K562 (cell line): ENCODE measurements around the gene RSF1. TPM values are rescaled to one million over a fixed set of nuclear protein-coding genes. Genes with fewer than 3 reads are reported as not detected.
A peak's percentile ranks its signal among the peaks of the same experiment; 100 is the strongest.

ENCODE experiments used
- BCL6 ChIP-seq: fragments of 250-450 bp; sonication (Bioruptor Pico); IDR thresholded peaks from 2 replicates; pipeline ENCODE4 v1.4.0; 2020
- E2F3 ChIP-seq: fragments of 250-450 bp; sonication (Bioruptor Pico); IDR thresholded peaks from 2 replicates; pipeline ENCODE4 v1.4.0; 2020; ENCODE audit warnings: mild to moderate bottlenecking
- EP400 ChIP-seq: fragments of 450-650 bp; IDR thresholded peaks from 2 replicates; pipeline ENCODE4 v1.6.1; 2017; ENCODE audit warnings: antibody characterized with exemption, mild to moderate bottlenecking, moderate library complexity
- GABPB1 ChIP-seq: sonication (generic); formaldehyde crosslinking; IDR thresholded peaks from 2 replicates; pipeline ENCODE4 v1.8.0; 2022; ENCODE audit warnings: mild to moderate bottlenecking, missing genetic modification reagents
- HDAC3 ChIP-seq: fragments of 450-650 bp; IDR thresholded peaks from 2 replicates; pipeline ENCODE4 v1.6.1; 2018; ENCODE audit warnings: borderline replicate concordance, mild to moderate bottlenecking, moderate library complexity; ENCODE audit not compliant: partially characterized antibody
- ILK ChIP-seq: fragments of 450-650 bp; IDR thresholded peaks from 2 replicates; pipeline ENCODE4 v1.6.1; 2016; ENCODE audit warnings: missing genetic modification characterization, low read depth, mild to moderate bottlenecking, missing compliant biosample characterization, moderate library complexity, borderline replicate concordance
- NFYB ChIP-seq: IDR thresholded peaks from 2 replicates; pipeline ENCODE4 v1.6.1; 2011; ENCODE audit warnings: mild to moderate bottlenecking, moderate library complexity; ENCODE audit not compliant: insufficient read length; ENCODE audit errors: extremely low read depth
- POLR3A ChIP-seq: IDR thresholded peaks from 2 replicates; pipeline ENCODE4 v1.6.1; 2011; ENCODE audit warnings: borderline replicate concordance, mild to moderate bottlenecking, moderate library complexity; ENCODE audit not compliant: insufficient read length, insufficient read depth; ENCODE audit errors: extremely low read depth
- SP1 ChIP-seq: sonication (generic); formaldehyde crosslinking; IDR thresholded peaks from 2 replicates; pipeline ENCODE4 v1.8.1; 2022; ENCODE audit warnings: mild to moderate bottlenecking, missing genetic modification reagents
- SRSF9 ChIP-seq: fragments of 200-400 bp; formaldehyde crosslinking; IDR thresholded peaks from 2 replicates; pipeline ENCODE4 v1.6.1; 2017; ENCODE audit warnings: low read depth, low read length, borderline replicate concordance
- ZNF175 ChIP-seq: fragments of 200-800 bp; sonication (Bioruptor generic); IDR thresholded peaks from 2 replicates; pipeline ENCODE4 v1.6.1; 2016; ENCODE audit warnings: low read depth, mild to moderate bottlenecking, missing genetic modification characterization, missing compliant biosample characterization
- ZNF197 ChIP-seq: fragments of 200-800 bp; sonication (Bioruptor generic); IDR thresholded peaks from 2 replicates; pipeline ENCODE4 v1.6.1; 2016; ENCODE audit warnings: low read depth, missing genetic modification characterization, missing compliant biosample characterization
- ZNF707 ChIP-seq: fragments of 250-450 bp; sonication (Bioruptor Pico); conservative IDR thresholded peaks from 2 replicates; pipeline ENCODE4 v1.8.0; 2022; ENCODE audit warnings: inconsistent platforms, mild to moderate bottlenecking, moderate library complexity
- polyA plus RNA-seq, 8 experiments: library from polyadenylated mRNA; depleted of rRNA in 4 of 8; stranded (reverse) in 5 of 8; unstranded in 3 of 8; fragments of >200 nt; fragmentation: Nextera tagmentation in 2 of 8; fragmentation: Illumina TruSeq in 1 of 8; extraction: Ambion mirVana in 2 of 8; extraction: Trizol in 1 of 8; gene quantifications; 2 replicates each; pipeline versions ENCODE4 v1.2.1 to v1.2.3, GENCODE V29; 2011 to 2014; ENCODE audit warnings: inconsistent platforms in 1 of 8, missing spikeins in 1 of 8
- total RNA-seq, 7 experiments: library from RNA; depleted of rRNA in 6 of 7; stranded (reverse); fragments of >200 nt in 6 of 7; fragmentation: Illumina TruSeq in 2 of 7; extraction: Trizol in 2 of 7; gene quantifications; 2 replicates each; pipeline versions ENCODE4 v1.2.1 to v1.2.3, GENCODE V29; 2011 to 2021; ENCODE audit warnings: low replicate concordance in 1 of 7
- TF ChIP-seq, protein P1 (sequence below): sonication (generic); formaldehyde crosslinking; IDR thresholded peaks from 2 replicates; pipeline ENCODE4 v1.8.1; 2023; ENCODE audit warnings: mild to moderate bottlenecking, missing genetic modification reagents
- TF ChIP-seq, protein P2 (sequence below): fragments of 250-450 bp; sonication (Bioruptor Pico); IDR thresholded peaks from 2 replicates; pipeline ENCODE4 v1.8.0; 2021; ENCODE audit warnings: borderline replicate concordance, mild to moderate bottlenecking, moderate library complexity; ENCODE audit not compliant: poor library complexity, severe bottlenecking
- TF ChIP-seq, protein P3 (sequence below): IDR thresholded peaks from 2 replicates; pipeline ENCODE4 v1.6.1; 2011; ENCODE audit not compliant: insufficient read length; ENCODE audit errors: extremely low read depth
- TF ChIP-seq, protein P4 (sequence below): fragments of 450-650 bp; conservative IDR thresholded peaks from 2 replicates; pipeline ENCODE4 v1.6.1; 2016; ENCODE audit warnings: missing genetic modification characterization, low read depth, mild to moderate bottlenecking, missing compliant biosample characterization, moderate library complexity
- TF ChIP-seq, protein P5 (sequence below): sonication (generic); formaldehyde crosslinking; IDR thresholded peaks from 2 replicates; pipeline ENCODE4 v1.8.0; 2022; ENCODE audit warnings: missing genetic modification reagents, mild to moderate bottlenecking, borderline replicate concordance
- TF ChIP-seq, protein P6 (sequence below): fragments of 250-450 bp; sonication (Bioruptor Pico); IDR thresholded peaks from 2 replicates; pipeline ENCODE4 v1.4.0; 2020; ENCODE audit warnings: mild to moderate bottlenecking

The RSF1 gene
- total and polyA plus RNA-seq, 9 of the 15 experiments (the other 6 are each of a cell fraction or from before 2014, with no cell fraction given), result 9.7 to 63.6 (median 42.8) TPM

DNA sequence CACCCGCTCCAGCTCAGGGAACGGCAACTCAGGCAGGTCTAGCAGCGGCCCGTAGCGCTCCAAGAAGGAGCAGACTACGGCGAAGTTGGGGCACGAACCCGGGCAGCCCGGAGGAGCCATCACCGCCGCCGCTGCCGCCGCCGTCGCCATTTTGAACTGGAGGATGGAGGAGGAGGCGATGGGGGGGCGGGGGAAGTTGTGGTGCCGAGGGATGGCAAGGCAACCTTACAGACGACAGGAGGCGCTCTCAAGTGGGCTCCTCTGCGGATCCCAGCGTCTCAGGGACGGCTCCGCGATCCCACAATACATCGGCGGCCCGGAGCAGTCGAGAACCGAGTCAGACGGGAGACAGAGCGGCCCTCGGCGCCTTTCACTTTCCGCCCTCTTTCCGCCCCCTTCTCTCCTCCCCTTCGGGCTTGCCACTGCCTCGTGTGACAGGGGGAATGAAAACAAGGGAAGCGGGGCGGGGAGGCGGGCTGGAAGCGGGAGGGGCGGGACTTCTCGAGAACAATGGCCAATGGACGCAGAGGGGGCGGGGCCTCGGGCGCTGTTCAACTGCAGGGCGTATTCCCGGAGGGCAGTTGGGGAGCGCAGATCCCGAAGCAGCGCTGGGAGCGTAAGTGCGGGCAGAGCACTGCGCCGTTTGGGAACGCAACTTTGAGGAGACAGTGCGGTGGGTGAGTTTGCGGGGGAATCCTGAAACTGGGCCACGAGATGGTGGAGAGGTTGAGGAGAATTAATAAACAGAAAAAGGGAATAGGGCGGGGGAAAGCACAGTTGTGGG is at the start of gene RSF1, which contains the start of gene AAMDC (continued):
- TF ChIP-seq, protein P1, sequence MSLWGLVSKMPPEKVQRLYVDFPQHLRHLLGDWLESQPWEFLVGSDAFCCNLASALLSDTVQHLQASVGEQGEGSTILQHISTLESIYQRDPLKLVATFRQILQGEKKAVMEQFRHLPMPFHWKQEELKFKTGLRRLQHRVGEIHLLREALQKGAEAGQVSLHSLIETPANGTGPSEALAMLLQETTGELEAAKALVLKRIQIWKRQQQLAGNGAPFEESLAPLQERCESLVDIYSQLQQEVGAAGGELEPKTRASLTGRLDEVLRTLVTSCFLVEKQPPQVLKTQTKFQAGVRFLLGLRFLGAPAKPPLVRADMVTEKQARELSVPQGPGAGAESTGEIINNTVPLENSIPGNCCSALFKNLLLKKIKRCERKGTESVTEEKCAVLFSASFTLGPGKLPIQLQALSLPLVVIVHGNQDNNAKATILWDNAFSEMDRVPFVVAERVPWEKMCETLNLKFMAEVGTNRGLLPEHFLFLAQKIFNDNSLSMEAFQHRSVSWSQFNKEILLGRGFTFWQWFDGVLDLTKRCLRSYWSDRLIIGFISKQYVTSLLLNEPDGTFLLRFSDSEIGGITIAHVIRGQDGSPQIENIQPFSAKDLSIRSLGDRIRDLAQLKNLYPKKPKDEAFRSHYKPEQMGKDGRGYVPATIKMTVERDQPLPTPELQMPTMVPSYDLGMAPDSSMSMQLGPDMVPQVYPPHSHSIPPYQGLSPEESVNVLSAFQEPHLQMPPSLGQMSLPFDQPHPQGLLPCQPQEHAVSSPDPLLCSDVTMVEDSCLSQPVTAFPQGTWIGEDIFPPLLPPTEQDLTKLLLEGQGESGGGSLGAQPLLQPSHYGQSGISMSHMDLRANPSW (CRISPR knock-in tag), result no peak
- TF ChIP-seq, protein P2, sequence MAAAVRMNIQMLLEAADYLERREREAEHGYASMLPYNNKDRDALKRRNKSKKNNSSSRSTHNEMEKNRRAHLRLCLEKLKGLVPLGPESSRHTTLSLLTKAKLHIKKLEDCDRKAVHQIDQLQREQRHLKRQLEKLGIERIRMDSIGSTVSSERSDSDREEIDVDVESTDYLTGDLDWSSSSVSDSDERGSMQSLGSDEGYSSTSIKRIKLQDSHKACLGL (CRISPR knock-in tag), result no peak
- no peak for TF ChIP-seq SRSF9
- TF ChIP-seq, protein P3, sequence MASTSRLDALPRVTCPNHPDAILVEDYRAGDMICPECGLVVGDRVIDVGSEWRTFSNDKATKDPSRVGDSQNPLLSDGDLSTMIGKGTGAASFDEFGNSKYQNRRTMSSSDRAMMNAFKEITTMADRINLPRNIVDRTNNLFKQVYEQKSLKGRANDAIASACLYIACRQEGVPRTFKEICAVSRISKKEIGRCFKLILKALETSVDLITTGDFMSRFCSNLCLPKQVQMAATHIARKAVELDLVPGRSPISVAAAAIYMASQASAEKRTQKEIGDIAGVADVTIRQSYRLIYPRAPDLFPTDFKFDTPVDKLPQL, result no peak
- TF ChIP-seq, protein P4, sequence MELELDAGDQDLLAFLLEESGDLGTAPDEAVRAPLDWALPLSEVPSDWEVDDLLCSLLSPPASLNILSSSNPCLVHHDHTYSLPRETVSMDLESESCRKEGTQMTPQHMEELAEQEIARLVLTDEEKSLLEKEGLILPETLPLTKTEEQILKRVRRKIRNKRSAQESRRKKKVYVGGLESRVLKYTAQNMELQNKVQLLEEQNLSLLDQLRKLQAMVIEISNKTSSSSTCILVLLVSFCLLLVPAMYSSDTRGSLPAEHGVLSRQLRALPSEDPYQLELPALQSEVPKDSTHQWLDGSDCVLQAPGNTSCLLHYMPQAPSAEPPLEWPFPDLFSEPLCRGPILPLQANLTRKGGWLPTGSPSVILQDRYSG, result no peak
- peak; percentile 76 for TF ChIP-seq GABPB1 (CRISPR knock-in tag)
- peak; percentile 86 for TF ChIP-seq EP400
- TF ChIP-seq SP1 (CRISPR knock-in tag), result peak; percentile 89
- peak; percentile 68 for TF ChIP-seq NFYB
- TF ChIP-seq ILK (tag), result no peak
- TF ChIP-seq E2F3 (CRISPR knock-in tag), result no peak
- TF ChIP-seq ZNF175, result 0 out of 2 replicates have a peak, but pooled peaks have one; percentile 29
- TF ChIP-seq HDAC3, result peak; percentile 100
- no peak for TF ChIP-seq BCL6 (CRISPR knock-in tag)
- no peak for TF ChIP-seq POLR3A
- TF ChIP-seq ZNF707 (CRISPR knock-in tag), result no peak
- TF ChIP-seq ZNF197, result peak; percentile 67; the same call in 1 of the 2 replicates
- TF ChIP-seq, protein P5, sequence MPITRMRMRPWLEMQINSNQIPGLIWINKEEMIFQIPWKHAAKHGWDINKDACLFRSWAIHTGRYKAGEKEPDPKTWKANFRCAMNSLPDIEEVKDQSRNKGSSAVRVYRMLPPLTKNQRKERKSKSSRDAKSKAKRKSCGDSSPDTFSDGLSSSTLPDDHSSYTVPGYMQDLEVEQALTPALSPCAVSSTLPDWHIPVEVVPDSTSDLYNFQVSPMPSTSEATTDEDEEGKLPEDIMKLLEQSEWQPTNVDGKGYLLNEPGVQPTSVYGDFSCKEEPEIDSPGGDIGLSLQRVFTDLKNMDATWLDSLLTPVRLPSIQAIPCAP (CRISPR knock-in tag), result no peak
- TF ChIP-seq, protein P6, sequence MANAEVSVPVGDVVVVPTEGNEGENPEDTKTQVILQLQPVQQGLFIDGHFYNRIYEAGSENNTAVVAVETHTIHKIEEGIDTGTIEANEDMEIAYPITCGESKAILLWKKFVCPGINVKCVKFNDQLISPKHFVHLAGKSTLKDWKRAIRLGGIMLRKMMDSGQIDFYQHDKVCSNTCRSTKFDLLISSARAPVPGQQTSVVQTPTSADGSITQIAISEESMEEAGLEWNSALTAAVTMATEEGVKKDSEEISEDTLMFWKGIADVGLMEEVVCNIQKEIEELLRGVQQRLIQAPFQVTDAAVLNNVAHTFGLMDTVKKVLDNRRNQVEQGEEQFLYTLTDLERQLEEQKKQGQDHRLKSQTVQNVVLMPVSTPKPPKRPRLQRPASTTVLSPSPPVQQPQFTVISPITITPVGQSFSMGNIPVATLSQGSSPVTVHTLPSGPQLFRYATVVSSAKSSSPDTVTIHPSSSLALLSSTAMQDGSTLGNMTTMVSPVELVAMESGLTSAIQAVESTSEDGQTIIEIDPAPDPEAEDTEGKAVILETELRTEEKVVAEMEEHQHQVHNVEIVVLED (CRISPR knock-in tag), result peak; percentile 37; the same call in 1 of the 2 replicates
